GM10266 (cell line): Measurements from ENCODE around the gene HELQ.

ENCODE experiments used
- DNase-seq: peaks from one replicate; pipeline ENCODE4 v3.0.0; 2012; ENCODE audit errors: extremely low spot score
- TF ChIP-seq, protein P1 (sequence below): IDR thresholded peaks from 2 replicates; pipeline ENCODE4 v1.5.1; 2012; ENCODE audit warnings: mild to moderate bottlenecking, low read depth; ENCODE audit not compliant: control insufficient read depth, insufficient read depth; ENCODE audit errors: missing control alignments

HELQ gene

GRCh38 chr4:83371235-83371634, 84.4 kb downstream of the HELQ start:
- TF ChIP-seq, protein P1, sequence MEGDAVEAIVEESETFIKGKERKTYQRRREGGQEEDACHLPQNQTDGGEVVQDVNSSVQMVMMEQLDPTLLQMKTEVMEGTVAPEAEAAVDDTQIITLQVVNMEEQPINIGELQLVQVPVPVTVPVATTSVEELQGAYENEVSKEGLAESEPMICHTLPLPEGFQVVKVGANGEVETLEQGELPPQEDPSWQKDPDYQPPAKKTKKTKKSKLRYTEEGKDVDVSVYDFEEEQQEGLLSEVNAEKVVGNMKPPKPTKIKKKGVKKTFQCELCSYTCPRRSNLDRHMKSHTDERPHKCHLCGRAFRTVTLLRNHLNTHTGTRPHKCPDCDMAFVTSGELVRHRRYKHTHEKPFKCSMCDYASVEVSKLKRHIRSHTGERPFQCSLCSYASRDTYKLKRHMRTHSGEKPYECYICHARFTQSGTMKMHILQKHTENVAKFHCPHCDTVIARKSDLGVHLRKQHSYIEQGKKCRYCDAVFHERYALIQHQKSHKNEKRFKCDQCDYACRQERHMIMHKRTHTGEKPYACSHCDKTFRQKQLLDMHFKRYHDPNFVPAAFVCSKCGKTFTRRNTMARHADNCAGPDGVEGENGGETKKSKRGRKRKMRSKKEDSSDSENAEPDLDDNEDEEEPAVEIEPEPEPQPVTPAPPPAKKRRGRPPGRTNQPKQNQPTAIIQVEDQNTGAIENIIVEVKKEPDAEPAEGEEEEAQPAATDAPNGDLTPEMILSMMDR = no peak
- no peak for DNase-seq

DNA sequence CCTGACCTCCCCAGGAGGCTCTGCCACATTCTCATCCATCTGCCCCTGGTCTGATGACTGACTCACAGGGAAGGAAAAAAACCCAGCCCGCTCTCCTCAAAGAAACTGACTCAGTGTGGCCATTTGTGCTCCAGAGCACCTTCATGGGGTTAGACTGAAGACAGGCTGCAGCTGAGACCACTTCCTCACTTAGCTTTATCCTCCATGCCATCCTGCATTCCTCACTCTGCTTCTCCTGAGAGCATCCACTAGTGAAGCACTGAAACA, 85.0 kb downstream of the HELQ start:
- no peak for DNase-seq
- TF ChIP-seq, protein P1 = no peak

- DNase-seq = no peak
- TF ChIP-seq, protein P1 = no peak
Observed at GRCh38 chr4:83369831-83370639, 85.6 kb downstream of the HELQ start.

- DNase-seq = no peak
- TF ChIP-seq, protein P1 = no peak
Observed at GRCh38 chr4:83364312-83364711, 91.3 kb downstream of the HELQ start.

- DNase-seq = no peak
- TF ChIP-seq, protein P1 = peak; percentile 38
Observed at GRCh38 chr4:83362492-83363329, 92.9 kb downstream of the HELQ start.

- no peak for DNase-seq
- TF ChIP-seq, protein P1 = no peak
Observed at GRCh38 chr4:83361416-83362103, 94.1 kb downstream of the HELQ start.

DNA sequence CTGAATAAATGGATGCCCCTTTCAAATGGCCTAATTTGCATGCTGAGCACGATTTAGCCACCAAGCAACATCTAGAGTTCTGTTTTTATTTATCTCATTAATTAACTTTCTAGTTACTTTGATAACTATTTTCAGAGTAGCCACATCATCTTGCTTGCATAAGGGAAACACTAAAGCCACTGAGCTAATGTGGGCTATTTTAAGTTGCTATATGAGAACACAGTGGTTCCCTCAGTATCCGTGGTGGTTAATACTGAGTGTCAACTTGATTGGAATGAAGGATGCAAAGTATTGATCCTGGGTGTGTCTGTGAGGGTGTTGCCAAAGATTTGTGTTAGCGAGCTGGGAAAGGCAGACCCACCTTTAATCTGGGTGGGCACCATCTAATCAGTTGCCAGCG, 95.6 kb downstream of the HELQ start:
- TF ChIP-seq, protein P1 = no peak
- DNase-seq = no peak
